HTERT RPE-1 (cell line): ENCODE data around the gene BEX5.
"Not testable (repeated sequence)": the region's sequence is repeated elsewhere in the genome, so short reads cannot be mapped to it uniquely, and the experiment has no call there.

Source experiments
- in situ Hi-C: fragments of 300-500 bp; cut with MboI; formaldehyde crosslinking; loops from 4 replicates; pipeline ENCODE4 v1.14.3; 2020; ENCODE audit warnings: low sequenced_read_pairs

Gene BEX5

GRCh38 chrX:102155806-102156179 lies at the start of gene BEX5:
BEX5 (minus strand) TSS chrX:102155977; CDS start chrX:102154265, 1,712 bp downstream.
- in situ Hi-C loops, result no loop called here

DNA sequence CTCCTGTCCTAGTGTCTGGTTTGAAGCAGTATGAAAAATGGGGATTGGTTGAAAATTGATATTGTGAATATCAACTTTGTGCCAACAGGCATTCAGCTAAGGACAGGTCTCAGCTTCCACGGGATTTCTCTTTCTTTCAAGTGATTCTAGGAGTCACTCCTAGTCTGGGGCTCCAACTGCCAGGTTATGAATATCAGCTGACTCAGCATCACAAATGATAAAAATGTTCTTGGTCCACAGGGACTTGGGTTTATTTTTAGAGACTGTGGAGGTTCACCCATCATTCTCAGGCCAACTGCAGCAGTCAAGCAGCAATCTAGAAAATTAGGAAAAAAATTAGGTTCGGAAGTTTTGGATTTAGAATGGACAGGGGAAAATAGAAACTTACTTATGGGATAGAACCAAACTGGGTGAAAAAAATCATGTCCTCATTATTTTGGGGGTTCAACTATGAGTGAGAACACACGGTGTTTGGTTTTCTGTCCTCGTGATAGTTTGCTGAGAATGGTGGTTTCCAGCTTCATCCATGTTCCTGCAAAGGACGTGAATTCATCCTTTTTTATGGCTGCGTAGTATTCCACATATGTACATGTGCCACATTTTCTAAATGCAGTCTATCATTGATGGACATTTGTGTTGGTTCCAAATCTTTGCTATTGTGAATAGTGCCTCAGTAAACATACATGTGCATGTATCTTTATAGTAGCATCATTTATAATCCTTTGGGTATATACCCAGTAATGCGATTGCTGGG lies 30.4 kb upstream of the BEX5 start:
- in situ Hi-C loops, result no loop called here

GRCh38 chrX:102154900-102155805 lies 624 bp downstream of the BEX5 start:
- in situ Hi-C loops, result no loop called here

DNA sequence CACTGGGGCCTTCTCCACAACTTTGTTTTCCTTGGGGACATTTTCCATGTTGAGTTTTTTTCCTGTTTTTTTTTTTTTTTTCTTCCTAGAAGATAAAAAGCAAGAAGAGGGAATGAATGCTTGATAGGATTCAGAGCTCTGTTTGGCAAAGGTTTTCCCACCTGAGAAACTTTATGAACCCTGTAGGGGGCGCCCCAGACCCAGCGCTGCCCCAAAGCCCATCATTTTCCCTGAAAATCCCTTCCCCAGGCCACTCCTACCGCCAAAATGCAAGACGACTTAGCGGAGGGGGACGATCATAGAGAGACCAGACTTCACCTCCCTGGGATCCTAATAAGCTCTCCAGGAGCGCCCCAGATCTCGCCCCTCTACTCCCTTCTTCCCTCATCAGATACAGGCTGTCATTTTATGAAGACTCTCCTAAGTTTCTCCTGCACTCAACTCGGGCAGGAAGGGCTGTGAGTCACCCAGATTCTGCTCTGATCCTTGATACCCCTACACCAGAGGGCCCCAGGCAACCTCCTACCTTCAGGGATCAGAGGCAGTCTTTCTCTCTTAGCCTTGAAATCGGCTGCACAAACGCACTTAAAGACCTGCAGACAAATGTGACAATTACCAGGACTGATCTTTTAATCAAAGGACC lies 1.4 kb downstream of the BEX5 start:
- in situ Hi-C loops, result no loop called here

GRCh38 chrX:102142274-102142673 lies 13.5 kb downstream of the BEX5 start, which contains the start of gene TCEAL6:
TCEAL6 (minus strand) TSS chrX:102142481.
- in situ Hi-C loops, result not testable (repeated sequence)

GRCh38 chrX:102141631-102142030 lies 14.1 kb downstream of the BEX5 start:
- in situ Hi-C loops, result not testable (repeated sequence)

GRCh38 chrX:102140876-102141275 lies 14.9 kb downstream of the BEX5 start:
- in situ Hi-C loops, result not testable (repeated sequence)

DNA sequence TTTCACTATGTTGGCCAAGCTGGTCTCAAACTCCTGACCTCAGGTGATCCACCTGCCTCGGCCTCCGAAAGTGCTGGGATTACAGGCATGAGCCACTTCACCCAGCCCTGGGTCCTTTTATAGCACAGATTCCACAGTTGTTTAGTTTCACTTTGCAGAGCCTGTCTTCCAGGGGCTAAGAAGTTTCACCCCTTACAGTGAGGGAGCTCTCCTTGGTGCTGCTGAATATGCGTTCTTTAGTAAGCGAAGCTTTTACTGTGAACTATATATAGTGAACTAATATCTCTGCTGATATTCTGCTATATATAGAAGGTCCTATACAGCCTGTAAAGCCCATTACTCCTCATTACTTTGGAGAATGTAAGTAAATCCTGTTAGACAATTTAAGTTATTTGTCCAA lies 17.7 kb downstream of the BEX5 start:
- in situ Hi-C loops, result no loop called here

- in situ Hi-C loops, result no loop called here
Measured at GRCh38 chrX:102129473-102129872, 26.3 kb downstream of the BEX5 start.

GRCh38 chrX:102126863-102127262 lies 28.9 kb downstream of the BEX5 start:
- in situ Hi-C loops, result no loop called here

DNA sequence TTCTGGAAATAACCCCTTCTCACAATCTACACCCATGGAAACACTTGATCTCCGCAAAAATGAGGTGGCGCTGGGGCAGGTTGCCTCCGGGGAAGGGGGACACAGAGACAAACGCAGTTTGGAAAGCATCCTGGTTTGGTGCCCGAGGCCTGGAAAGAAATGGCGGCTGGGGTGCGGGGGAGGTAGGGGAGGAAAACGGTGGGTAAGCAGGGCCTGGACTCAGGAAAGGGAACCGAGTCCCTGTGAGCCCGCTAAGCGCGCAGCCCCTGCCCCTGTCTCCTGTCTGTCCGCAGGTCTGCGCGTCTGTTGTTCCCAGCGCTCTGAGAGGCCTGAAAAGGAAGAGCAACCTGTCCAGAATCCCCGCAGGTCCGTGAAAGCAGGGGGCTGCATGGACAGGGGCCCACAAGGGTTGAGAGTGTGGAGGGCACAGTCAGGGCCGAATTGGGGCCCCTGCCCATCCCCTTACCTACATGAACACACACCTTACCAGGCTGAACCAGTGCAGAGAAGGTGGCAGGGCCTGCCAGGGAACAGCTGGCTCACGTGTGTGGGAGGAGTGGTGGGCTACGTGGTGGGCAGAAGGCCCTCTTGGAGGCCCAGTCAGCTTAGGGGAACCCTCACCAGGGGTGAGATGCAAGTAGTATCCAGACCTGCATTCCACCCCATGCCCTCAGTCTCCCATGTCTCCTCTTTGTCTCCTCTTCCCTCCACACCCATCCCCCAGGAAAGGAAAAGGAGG lies 29.5 kb downstream of the BEX5 start:
- in situ Hi-C loops, result not testable (repeated sequence)

DNA sequence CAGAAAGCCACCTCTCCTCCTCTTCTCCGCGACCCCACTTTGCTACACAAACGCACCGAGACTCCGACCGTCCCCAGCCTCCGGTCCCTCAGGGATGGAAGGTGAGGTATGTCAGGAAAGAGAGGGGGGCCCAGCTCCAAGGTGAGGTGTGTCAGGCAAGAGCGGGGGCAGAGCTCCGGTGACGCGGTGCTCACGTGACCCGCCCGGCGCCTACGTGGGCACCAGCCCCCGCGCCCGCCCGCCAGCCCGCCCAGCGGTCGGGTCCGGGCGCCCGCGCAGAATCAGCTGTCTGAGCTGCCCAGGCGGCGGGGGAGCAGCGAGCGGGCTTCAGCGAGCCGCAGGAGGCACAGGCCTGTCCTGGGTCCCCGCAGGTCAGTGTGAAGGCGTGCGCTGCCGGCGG lies 30.3 kb downstream of the BEX5 start, which contains the start of gene TCEAL2:
TSS of gene TCEAL2 (plus strand) at position 244 of the 400 bp plus-strand sequence. CDS start 1,152 bp downstream, outside the sequence.
- in situ Hi-C loops, result not testable (repeated sequence)

DNA sequence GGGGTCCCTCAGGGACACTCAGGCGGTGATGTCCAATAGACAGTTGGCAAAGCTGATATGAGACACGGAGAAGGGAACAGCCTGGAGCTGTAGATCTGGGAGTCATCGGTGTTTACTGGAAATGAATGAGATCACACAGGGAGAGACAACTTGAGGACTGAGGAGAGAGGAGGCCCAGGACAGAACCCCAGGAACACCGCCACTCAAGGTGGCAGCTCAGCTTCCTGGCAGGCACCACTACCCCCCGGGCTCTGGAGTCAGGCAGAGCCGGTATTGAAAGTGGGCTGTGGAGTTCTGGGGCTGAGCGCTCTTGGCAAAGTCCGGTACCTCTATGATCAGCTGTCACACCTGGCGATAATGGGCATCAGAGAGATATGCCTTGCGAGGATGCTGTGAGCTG lies 30.8 kb downstream of the BEX5 start:
- in situ Hi-C loops, result not testable (repeated sequence)

GRCh38 chrX:102115748-102116147 lies 40.0 kb downstream of the BEX5 start:
- in situ Hi-C loops, result no loop called here

GRCh38 chrX:102113367-102113766 lies 42.4 kb downstream of the BEX5 start:
- in situ Hi-C loops, result no loop called here
